Ovary (tissue), 3 donors: Measurements from ENCODE around the gene NKAP.

Source experiments
- CTCF ChIP-seq, 3 donors: fragments of 450-650 bp in 2 of 3; fragments of 200-600 bp in 1 of 3; IDR thresholded peaks; one replicate each; pipeline versions ENCODE4 v1.5.1 to v1.8.0; 2016 to 2022; ENCODE audit warnings: antibody characterized with exemption in 3 of 3, mild to moderate bottlenecking in 1 of 3
- EP300 ChIP-seq: sonication (generic); formaldehyde crosslinking; IDR thresholded peaks from one replicate; pipeline ENCODE4 v1.6.1; 2017; ENCODE audit warnings: antibody characterized with exemption
- POLR2A ChIP-seq: fragments of 450-650 bp; IDR thresholded peaks from one replicate; pipeline ENCODE4 v1.6.1; 2017; ENCODE audit warnings: antibody characterized with exemption, mild to moderate bottlenecking, moderate library complexity
- donor health status: DM: no; HTN: no; CAD: no.

GRCh38 chrX:119880552-119881437 is 62.8 kb downstream of the NKAP start:
- TF ChIP-seq EP300 (no peak), CTCF (IDR thresholded peaks at IDR 0.05) (peak in 1 of 3 donors; percentile 22), POLR2A (no peak)
